SH-SY5Y (cell line): Measurements from ENCODE around the gene SLC36A4.

Source experiments
- GATA2 ChIP-seq: IDR thresholded peaks from 2 replicates; pipeline ENCODE4 v1.6.1; 2011; ENCODE audit warnings: mild to moderate bottlenecking, low read depth, low read length
- GATA3 ChIP-seq: IDR thresholded peaks from 2 replicates; pipeline ENCODE4 v1.6.1; 2011; ENCODE audit warnings: low read depth, mild to moderate bottlenecking, low read length, moderate library complexity

DNA sequence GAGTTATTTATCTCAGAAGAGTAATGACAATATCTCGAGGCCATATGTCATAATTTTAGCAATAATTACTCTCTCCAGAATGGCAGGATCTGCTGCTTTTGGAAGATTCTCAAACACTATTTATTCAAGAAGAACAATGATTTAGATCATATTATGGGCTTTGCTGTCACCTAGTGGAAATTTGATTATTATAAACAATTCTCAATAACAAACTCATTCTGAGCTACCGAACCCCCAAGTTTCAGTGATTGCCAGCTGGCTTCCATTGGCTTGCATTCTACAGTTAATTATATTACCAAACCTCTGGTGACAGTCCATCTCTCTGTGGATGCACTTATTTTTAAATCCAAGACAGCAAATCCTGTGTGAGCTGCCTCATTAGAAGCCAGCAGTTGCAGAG lies 27.9 kb upstream of the SLC36A4 start:
- TF ChIP-seq GATA2, result no peak
- no peak for TF ChIP-seq GATA3
